Mammary epithelial cell (primary cell): ENCODE measurements around the gene RIPOR3.

ENCODE experiments used
- EZH2 ChIP-seq: IDR thresholded peaks from 2 replicates; pipeline ENCODE4 v1.6.1; 2012; ENCODE audit warnings: low read length, inconsistent platforms, borderline replicate concordance
- TF ChIP-seq, protein P1 (sequence below), 2 donors: IDR thresholded peaks in 1 of 2; conservative IDR thresholded peaks in 1 of 2; 2 replicates each; pipeline ENCODE4 v1.5.1; 2011 to 2012; ENCODE audit warnings: inconsistent platforms in 2 of 2, low read length in 2 of 2, mild to moderate bottlenecking in 2 of 2, control low read depth in 1 of 2, low read depth in 1 of 2; ENCODE audit not compliant: insufficient read depth in 1 of 2; ENCODE audit errors: extremely low read depth in 1 of 2

DNA sequence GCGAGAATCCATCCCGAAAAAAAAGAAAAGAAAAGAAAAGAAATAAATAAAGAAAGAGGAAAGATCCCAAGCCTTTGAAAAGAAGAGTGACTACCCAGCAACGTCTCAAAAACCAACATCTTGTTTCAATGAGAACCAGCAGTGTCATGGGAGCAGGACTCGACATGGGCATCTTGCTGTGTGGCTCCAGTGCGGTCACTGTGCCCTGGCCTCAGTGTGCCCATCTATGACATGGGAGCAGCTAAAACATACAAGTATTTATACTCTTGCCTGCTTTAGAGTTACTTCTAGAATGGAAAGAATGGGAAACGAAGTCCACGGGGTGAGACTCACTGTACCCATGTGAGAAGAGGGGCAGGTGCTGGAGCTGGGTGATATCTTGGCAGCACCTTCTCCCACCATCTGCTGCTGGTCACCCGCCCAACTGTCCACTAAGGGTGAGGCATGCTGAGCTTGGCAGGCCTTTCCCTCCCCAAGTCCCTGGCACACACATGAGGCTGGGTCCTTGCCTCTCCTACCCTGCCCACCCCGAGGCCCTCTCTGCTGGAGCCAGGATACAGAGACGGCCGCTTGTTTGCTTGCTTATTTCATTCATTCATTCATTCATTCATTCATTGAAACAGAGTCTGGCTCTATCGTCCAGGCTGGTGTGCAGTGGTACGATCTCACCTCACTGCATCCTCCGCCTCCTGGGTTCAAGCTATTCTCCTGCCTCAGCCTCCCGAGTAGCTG lies 77.7 kb downstream of the RIPOR3 start:
- TF ChIP-seq, protein P1, sequence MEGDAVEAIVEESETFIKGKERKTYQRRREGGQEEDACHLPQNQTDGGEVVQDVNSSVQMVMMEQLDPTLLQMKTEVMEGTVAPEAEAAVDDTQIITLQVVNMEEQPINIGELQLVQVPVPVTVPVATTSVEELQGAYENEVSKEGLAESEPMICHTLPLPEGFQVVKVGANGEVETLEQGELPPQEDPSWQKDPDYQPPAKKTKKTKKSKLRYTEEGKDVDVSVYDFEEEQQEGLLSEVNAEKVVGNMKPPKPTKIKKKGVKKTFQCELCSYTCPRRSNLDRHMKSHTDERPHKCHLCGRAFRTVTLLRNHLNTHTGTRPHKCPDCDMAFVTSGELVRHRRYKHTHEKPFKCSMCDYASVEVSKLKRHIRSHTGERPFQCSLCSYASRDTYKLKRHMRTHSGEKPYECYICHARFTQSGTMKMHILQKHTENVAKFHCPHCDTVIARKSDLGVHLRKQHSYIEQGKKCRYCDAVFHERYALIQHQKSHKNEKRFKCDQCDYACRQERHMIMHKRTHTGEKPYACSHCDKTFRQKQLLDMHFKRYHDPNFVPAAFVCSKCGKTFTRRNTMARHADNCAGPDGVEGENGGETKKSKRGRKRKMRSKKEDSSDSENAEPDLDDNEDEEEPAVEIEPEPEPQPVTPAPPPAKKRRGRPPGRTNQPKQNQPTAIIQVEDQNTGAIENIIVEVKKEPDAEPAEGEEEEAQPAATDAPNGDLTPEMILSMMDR (conservative IDR thresholded peaks at IDR 0.05 in 1 of 2, IDR thresholded peaks at IDR 0.05 in 1 of 2; ENCODE audit: extremely low read depth in 1 of 2, insufficient read depth in 1 of 2, low read depth in 1 of 2, low read length in 2 of 2): no peak
- TF ChIP-seq EZH2: no peak
